Ishikawa (cell line): ENCODE data around the gene GOLGA1.

Experiments used
- CEBPB ChIP-seq: IDR thresholded peaks from 2 replicates; pipeline ENCODE4 v1.6.1; 2012
- CREB1 ChIP-seq: IDR thresholded peaks from 2 replicates; pipeline ENCODE4 v1.6.1; 2012; ENCODE audit warnings: low read depth
- EP300 ChIP-seq: IDR thresholded peaks from 2 replicates; pipeline ENCODE4 v1.6.1; 2012; ENCODE audit warnings: borderline replicate concordance
- NFIC ChIP-seq: IDR thresholded peaks from 2 replicates; pipeline ENCODE4 v1.6.1; 2012
- RAD21 ChIP-seq: IDR thresholded peaks from 2 replicates; pipeline ENCODE4 v1.6.1; 2012; ENCODE audit warnings: low read depth
- TCF12 ChIP-seq: IDR thresholded peaks from 2 replicates; pipeline ENCODE4 v1.6.1; 2012; ENCODE audit warnings: low read depth
- YY1 ChIP-seq: IDR thresholded peaks from 2 replicates; pipeline ENCODE4 v1.6.1; 2012; ENCODE audit warnings: low read depth
- TF ChIP-seq, protein P1 (sequence below): IDR thresholded peaks from 2 replicates; pipeline ENCODE4 v1.6.1; 2012

DNA sequence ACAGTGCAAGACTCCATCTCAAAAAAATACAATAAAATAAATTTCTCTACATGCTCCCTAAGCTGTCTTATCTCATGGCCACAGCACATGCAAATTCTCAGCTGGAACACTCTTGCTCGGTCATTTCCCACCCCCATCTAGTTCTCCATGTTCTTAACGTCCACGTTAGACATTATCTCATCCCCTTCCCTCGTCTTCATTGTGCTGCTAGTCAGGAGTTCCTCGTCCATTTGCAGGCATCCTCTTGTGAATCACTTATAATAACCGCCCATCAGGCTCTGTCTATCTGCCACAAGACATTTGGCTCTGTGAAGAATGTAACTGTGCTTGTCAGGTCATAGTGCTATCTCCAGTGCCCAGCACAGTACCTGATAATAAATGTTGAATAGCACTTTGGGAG lies 32.9 kb upstream of the GOLGA1 start:
- TF ChIP-seq, protein P1, sequence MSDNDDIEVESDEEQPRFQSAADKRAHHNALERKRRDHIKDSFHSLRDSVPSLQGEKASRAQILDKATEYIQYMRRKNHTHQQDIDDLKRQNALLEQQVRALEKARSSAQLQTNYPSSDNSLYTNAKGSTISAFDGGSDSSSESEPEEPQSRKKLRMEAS, result no peak
- TF ChIP-seq CEBPB (no peak), RAD21 (no peak), YY1 (no peak), EP300 (no peak), NFIC (no peak), TCF12 (no peak), CREB1 (no peak)
